ENCODE measurements around the gene BCOR.

DNA sequence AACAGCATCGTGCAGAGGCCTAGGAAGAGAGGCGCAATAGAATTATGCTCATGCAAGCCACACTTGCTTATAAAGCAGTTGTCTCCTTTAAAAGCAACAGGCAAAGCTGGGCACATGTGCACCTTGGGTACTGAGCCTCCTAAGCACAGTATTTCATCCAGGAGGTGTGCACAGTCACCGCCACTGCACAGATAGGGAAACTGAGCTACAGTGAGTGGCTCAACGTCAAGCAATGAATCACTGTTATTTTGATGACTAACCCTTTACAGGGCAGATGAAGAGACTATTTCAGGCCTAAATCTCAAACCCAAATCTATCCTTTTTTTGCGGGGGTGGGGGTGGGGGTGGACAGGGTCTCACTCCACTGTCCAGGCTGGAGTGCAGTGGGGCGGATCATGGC lies 42.3 kb downstream of the BCOR start:
- TF ChIP-seq EZH2 (IDR thresholded peaks at IDR 0.05; ENCODE audit: borderline replicate concordance, low read length), result no peak
- TF ChIP-seq, protein P1, sequence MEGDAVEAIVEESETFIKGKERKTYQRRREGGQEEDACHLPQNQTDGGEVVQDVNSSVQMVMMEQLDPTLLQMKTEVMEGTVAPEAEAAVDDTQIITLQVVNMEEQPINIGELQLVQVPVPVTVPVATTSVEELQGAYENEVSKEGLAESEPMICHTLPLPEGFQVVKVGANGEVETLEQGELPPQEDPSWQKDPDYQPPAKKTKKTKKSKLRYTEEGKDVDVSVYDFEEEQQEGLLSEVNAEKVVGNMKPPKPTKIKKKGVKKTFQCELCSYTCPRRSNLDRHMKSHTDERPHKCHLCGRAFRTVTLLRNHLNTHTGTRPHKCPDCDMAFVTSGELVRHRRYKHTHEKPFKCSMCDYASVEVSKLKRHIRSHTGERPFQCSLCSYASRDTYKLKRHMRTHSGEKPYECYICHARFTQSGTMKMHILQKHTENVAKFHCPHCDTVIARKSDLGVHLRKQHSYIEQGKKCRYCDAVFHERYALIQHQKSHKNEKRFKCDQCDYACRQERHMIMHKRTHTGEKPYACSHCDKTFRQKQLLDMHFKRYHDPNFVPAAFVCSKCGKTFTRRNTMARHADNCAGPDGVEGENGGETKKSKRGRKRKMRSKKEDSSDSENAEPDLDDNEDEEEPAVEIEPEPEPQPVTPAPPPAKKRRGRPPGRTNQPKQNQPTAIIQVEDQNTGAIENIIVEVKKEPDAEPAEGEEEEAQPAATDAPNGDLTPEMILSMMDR (IDR thresholded peaks at IDR 0.05; ENCODE audit: low read length), result no peak

Data from OCI-LY1 (cell line).